ENCODE measurements around the gene FOXK2.
"Not testable (repeated sequence)": the region's sequence is repeated elsewhere in the genome, so short reads cannot be mapped to it uniquely, and the experiment has no call there.

FOXK2 gene

GRCh38 chr17:82570277-82570676 lies 50.7 kb downstream of the FOXK2 start:
- no peak for DNase-seq
- H3K36me3 ChIP-seq: peaks cover 19 to 92% (median 55%) of the 10 kb centered on the region in 3 donors
- TF ChIP-seq CTCF (IDR thresholded peaks at IDR 0.05): no peak

DNA sequence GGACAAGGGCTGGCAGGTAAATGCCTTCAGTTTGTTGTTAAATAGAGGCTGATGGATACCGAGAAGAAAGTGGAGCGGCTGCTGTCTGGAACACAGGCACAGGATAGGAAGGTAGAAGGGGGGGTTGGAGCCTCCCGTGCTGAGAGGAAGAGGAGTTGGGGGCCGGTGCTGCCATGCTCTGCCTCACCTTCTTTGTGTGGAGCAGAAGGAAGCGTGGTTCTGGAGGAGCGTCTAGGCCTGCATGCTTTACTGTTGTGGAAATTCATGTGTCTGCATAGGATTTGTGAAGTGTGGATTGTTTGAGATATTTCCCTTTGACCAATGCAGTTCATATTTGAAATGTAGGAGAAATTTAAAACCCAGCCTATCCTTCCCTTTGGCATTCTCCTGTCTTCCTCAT lies 52.3 kb downstream of the FOXK2 start:
- no peak for TF ChIP-seq CTCF (IDR thresholded peaks at IDR 0.05)
- H3K4me3 ChIP-seq: no peak overlapping the region
- peaks cover 0 to 27% (median 8%) of the 10 kb centered on the region in 4 donors for H3K4me1 ChIP-seq
- H3K27ac ChIP-seq: no peak overlapping the region
- H3K9me3 ChIP-seq: no peaks in the 10 kb centered on the region
- no peak for DNase-seq
- H3K27me3 ChIP-seq: no peaks in the 10 kb centered on the region
- peaks cover 24 to 91% (median 69%) of the 10 kb centered on the region in 3 donors for H3K36me3 ChIP-seq
- intact Hi-C loops (cut with DNase I; ENCODE audit: low total_unique reads): no loop called here

More at GRCh38 chr17:82570277-82570676, 50.7 kb downstream of the FOXK2 start:
- H3K9me3 ChIP-seq: no peaks in the 10 kb centered on the region
- H3K4me3 ChIP-seq: no peak overlapping the region
- intact Hi-C loops (cut with DNase I; ENCODE audit: low total_unique reads): no loop called here
- H3K4me1 ChIP-seq: peaks cover 0 to 43% (median 14%) of the 10 kb centered on the region in 4 donors
- no peak overlapping the region for H3K27ac ChIP-seq
- H3K27me3 ChIP-seq: no peaks in the 10 kb centered on the region

GRCh38 chr17:82574041-82574440 lies 54.5 kb downstream of the FOXK2 start:
- intact Hi-C loops (cut with DNase I; ENCODE audit: low total_unique reads): no loop called here
- Histone ChIP-seq H3K4me3 (no peak overlapping the region), H3K27me3 (no peaks in the 10 kb centered on the region), H3K4me1 (peaks cover 0 to 5% (median 0%) of the 10 kb centered on the region in 4 donors), H3K9me3 (no peaks in the 10 kb centered on the region), H3K36me3 (peaks cover 18 to 91% (median 69%) of the 10 kb centered on the region in 3 donors), H3K27ac (no peak overlapping the region)
- no peak for DNase-seq
- TF ChIP-seq CTCF (IDR thresholded peaks at IDR 0.05): no peak

- H3K4me1 ChIP-seq; H3K27me3 ChIP-seq; intact Hi-C loops (cut with DNase I; ENCODE audit: low total_unique reads); H3K4me3 ChIP-seq; H3K27ac ChIP-seq; H3K9me3 ChIP-seq; DNase-seq: not testable (repeated sequence)
- peaks cover 18 to 81% (median 66%) of the 10 kb centered on the region in 3 donors for H3K36me3 ChIP-seq
Observed at GRCh38 chr17:82575581-82576221, 56.2 kb downstream of the FOXK2 start.

GRCh38 chr17:82577300-82577699 lies 57.8 kb downstream of the FOXK2 start:
- Histone ChIP-seq H3K27ac (no peak overlapping the region), H3K4me3 (no peak overlapping the region), H3K4me1 (no peaks in the 10 kb centered on the region), H3K9me3 (no peaks in the 10 kb centered on the region), H3K27me3 (no peaks in the 10 kb centered on the region), H3K36me3 (peaks cover 15 to 73% (median 50%) of the 10 kb centered on the region in 3 donors)
- DNase-seq: no peak
- intact Hi-C loops (cut with DNase I; ENCODE audit: low total_unique reads): no loop called here
- no peak for TF ChIP-seq CTCF (IDR thresholded peaks at IDR 0.05)

DNA sequence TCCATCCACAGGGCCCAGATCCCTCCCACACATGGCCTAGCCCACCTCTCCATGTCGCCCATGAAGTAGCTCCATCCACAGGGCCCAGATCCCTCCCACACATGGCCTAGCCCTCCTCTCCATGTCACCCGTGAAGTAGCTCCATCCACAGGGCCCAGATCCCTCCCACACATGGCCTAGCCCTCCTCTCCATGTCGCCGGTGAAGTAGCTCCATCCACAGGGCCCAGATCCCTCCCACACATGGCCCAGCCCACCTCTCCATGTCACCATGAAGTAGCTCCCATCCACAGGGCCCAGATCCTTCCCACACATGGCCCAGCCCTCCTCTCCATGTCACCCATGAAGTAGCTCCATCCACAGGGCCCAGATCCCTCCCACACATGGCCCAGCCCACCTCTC lies 60.4 kb downstream of the FOXK2 start:
- intact Hi-C loops (cut with DNase I; ENCODE audit: low total_unique reads); H3K4me3 ChIP-seq; H3K27ac ChIP-seq; H3K4me1 ChIP-seq; H3K9me3 ChIP-seq; DNase-seq; H3K27me3 ChIP-seq: not testable (repeated sequence)
- peaks cover 31 to 76% (median 48%) of the 10 kb centered on the region in 3 donors for H3K36me3 ChIP-seq
